ENCODE data around the gene TSPAN9.

- TF ChIP-seq CTCF (IDR thresholded peaks at IDR 0.05) = no peak
- no peak for TF ChIP-seq POLR2A (IDR thresholded peaks at IDR 0.05)
These were observed 9.6 kb downstream of the TSPAN9 start for GRCh38 chr12:3086729-3087323.

Data from lower leg skin (tissue), 3 donors.